ENCODE data around the gene NSD1.

Gene NSD1

DNA sequence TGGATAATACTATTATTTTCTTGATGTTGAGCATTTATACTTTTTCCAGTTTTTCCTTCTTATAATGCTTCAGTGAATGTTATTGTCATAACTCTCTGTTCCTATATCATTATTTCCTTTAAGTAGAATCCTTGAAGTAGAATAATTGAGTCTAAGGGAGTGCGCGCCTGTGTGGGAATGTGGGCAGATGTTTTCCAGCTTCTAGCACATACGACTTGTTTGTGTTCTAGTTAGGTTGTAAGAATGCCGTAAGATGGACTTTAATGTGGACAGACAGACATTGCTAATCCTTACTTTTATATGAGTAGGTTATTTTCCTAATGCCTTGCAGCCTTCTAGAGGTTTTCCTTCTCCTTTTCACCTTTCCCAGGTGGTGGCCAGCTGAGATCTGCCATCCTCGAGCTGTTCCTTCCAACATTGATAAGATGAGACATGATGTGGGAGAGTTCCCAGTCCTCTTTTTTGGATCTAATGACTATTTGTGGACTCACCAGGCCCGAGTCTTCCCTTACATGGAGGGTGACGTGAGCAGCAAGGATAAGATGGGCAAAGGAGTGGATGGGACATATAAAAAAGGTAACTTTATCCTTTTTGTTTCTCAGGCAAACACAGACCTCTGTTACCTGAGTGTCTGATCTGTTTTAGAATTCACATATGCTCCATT is 135.8 kb downstream of the NSD1 start:
- DNase-seq (ENCODE audit: low read depth): no peak
- H3K4me3 ChIP-seq (ENCODE audit: low read depth, low read length): no peak overlapping the region
- in situ Hi-C loops (cut with HindIII; ENCODE audit: low sequenced_read_pairs): no loop called here
- TF ChIP-seq, protein P1, sequence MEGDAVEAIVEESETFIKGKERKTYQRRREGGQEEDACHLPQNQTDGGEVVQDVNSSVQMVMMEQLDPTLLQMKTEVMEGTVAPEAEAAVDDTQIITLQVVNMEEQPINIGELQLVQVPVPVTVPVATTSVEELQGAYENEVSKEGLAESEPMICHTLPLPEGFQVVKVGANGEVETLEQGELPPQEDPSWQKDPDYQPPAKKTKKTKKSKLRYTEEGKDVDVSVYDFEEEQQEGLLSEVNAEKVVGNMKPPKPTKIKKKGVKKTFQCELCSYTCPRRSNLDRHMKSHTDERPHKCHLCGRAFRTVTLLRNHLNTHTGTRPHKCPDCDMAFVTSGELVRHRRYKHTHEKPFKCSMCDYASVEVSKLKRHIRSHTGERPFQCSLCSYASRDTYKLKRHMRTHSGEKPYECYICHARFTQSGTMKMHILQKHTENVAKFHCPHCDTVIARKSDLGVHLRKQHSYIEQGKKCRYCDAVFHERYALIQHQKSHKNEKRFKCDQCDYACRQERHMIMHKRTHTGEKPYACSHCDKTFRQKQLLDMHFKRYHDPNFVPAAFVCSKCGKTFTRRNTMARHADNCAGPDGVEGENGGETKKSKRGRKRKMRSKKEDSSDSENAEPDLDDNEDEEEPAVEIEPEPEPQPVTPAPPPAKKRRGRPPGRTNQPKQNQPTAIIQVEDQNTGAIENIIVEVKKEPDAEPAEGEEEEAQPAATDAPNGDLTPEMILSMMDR (IDR thresholded peaks at IDR 0.05; ENCODE audit: low read depth, low read length, missing control alignments): no peak

DNA sequence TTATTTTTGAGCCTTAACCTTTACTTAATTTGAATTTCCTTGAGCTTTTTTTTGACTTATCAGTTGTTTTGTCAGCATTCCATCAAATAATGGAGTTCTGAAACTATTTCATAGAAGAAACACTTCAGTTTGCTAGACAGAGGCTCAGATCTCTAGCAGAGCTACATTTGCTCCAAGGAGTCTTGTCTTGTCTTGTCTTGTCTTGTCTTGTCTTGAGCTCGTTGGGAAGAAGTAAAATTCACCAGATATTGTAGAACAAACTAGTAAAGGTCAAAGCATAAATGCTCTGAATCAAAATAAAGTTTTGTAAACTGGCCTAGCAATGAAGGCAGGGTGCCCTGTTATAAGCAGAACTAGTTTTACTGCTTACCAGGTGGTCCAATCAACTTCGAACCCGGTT is 136.4 kb downstream of the NSD1 start:
- in situ Hi-C loops (cut with HindIII; ENCODE audit: low sequenced_read_pairs): no loop called here
- no peak overlapping the region for H3K4me3 ChIP-seq (ENCODE audit: low read depth, low read length)
- TF ChIP-seq, protein P1 (IDR thresholded peaks at IDR 0.05; ENCODE audit: low read depth, low read length, missing control alignments): no peak
- no peak for DNase-seq (ENCODE audit: low read depth)

DNA sequence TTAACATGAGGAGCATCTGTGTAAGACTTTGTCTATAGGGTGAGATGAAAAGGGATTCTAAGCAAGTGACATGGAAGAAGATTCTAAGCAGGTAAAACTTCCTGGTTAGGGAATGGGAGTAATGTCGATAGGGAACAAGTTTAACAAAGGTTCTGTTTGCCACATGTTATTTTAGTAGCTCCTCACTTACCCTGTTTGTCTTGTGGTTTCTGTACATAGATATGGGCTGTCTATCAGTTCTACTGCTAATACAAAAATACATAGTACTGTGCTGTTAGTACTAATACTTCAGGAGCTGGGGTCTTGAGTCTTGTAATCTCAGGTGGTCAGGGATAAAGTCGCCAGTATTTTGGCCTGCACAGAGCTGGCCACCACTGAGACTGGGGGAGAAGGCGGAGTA is 137.1 kb downstream of the NSD1 start:
- in situ Hi-C loops (cut with HindIII; ENCODE audit: low sequenced_read_pairs): no loop called here
- no peak for DNase-seq (ENCODE audit: low read depth)
- TF ChIP-seq, protein P1 (IDR thresholded peaks at IDR 0.05; ENCODE audit: low read depth, low read length, missing control alignments): no peak
- no peak overlapping the region for H3K4me3 ChIP-seq (ENCODE audit: low read depth, low read length)

DNA sequence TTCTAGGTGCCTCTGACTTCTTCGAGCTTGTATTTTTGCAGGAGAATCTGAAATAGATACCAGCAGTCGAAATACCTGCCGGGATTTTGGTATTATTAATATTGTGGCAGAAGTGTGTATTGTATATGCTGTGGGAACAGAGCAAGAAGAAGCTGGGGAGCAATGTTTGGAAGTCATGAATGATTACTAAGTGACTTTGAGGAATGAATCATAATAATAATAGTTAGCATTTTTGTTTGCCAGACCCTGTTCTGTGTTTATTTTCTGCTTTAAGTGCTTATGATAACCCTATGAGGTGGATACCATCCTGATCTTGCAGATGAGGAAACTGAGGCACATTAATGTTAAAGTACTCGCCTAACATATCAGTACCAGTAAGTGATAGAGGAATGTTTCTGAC is 137.5 kb downstream of the NSD1 start:
- in situ Hi-C loops (cut with HindIII; ENCODE audit: low sequenced_read_pairs): no loop called here
- H3K4me3 ChIP-seq (ENCODE audit: low read depth, low read length): no peak overlapping the region
- TF ChIP-seq, protein P1 (IDR thresholded peaks at IDR 0.05; ENCODE audit: low read depth, low read length, missing control alignments): no peak
- DNase-seq (ENCODE audit: low read depth): no peak

DNA sequence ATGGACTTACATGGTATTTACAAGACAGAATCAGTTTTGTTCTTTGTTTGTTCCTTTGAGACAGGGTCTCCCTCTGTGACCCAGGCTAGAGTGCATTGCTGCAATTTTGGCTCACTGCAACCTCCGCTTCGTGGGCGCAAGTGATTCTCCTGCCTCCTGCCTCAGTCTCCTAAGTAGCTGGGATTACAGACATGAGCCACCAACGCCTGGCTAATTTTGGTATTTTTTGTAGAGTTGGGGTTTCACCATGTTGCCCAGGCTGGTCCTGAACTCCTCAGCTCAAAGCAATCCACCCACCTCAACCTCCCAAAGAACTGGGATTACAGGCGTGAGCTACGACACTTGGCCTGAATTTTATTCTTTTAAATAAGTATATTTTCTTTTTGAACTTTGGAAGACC is 142.3 kb downstream of the NSD1 start:
- TF ChIP-seq, protein P1 (IDR thresholded peaks at IDR 0.05; ENCODE audit: low read depth, low read length, missing control alignments): no peak
- DNase-seq (ENCODE audit: low read depth): no peak
- no peak overlapping the region for H3K4me3 ChIP-seq (ENCODE audit: low read depth, low read length)
- in situ Hi-C loops (cut with HindIII; ENCODE audit: low sequenced_read_pairs): no loop called here

DNA sequence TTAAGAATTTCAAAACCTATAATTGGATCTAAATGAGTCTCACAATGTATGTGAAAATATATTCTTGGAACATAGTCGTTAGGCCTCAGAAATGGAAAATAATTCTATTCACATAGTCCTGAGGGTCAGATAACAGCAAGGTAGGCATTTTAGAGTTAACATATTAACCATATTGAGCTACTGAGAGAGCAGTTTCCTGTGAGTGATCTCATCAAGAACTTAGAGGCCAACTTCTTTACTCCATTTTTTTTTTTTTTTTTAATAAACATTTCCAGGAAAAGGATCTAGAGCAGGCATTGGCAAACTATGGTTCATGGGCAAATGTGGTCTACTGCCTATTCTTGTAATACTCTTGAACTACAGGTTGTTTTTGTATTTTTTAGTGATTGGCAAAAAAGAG is 143.3 kb downstream of the NSD1 start:
- TF ChIP-seq, protein P1 (IDR thresholded peaks at IDR 0.05; ENCODE audit: low read depth, low read length, missing control alignments): no peak
- no peak for DNase-seq (ENCODE audit: low read depth)
- in situ Hi-C loops (cut with HindIII; ENCODE audit: low sequenced_read_pairs): no loop called here

More for the DNA sequence above, 143.3 kb downstream of the NSD1 start:
- H3K4me3 ChIP-seq (ENCODE audit: low read depth, low read length): no peak overlapping the region
